ENCODE data around the gene GTPBP3. TPM values are rescaled to one million over a fixed set of nuclear protein-coding genes. Genes with fewer than 3 reads are reported as not detected.

The GTPBP3 gene
- total and polyA plus RNA-seq, 2 experiments from 2014 or later, result 25.4 to 67.8 TPM

DNA sequence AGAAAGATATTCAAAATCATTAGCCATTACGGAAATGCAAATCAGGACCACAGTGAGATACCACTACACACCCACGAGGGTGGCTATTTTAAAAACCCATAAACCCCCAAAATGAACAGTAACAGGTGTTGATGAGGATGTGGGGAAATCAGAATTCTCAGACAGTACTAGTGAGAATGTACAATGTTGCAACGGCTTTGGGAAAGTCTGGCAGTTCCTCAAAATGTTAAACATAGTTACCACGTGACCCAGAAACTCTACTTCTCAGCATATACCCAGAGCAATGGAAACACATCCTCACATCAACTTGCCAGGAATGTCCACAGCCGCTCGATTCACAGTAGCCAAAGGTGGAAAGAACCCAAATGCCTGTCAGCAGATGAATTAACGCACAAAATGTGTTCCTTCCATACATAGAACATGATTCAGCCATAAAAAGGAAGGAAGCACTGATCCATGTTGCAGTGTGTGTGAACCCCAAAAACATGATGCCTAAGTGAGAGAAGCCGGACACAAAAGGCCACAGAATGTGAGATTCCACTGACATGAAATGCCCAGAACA lies 32.8 kb downstream of the GTPBP3 start:
- H3F3A ChIP-seq (replicated peaks; ENCODE audit: low read depth), result no peaks in the 10 kb centered on the region
- H3K9me2 ChIP-seq (ENCODE audit: insufficient read depth), result no peaks in the 10 kb centered on the region
- no peaks in the 10 kb centered on the region for H4K20me1 ChIP-seq (replicated peaks; ENCODE audit: insufficient read depth)
- peaks cover 6% of the 10 kb centered on the region; the same call in 2 of the 3 replicates for H3K4me1 Mint-ChIP-seq
- H3K4me3 Mint-ChIP-seq, result no peak overlapping the region
- H2AFZ ChIP-seq, result peak overlapping the region; percentile 4; the same call in 1 of the 2 replicates
- H3K27ac Mint-ChIP-seq, result no peak overlapping the region
- H3K36me3 Mint-ChIP-seq (ENCODE audit: low read depth), result no peaks in the 10 kb centered on the region
- H3K4me2 ChIP-seq, result no peak overlapping the region
- no peaks in the 10 kb centered on the region for H3K36me3 ChIP-seq (ENCODE audit: insufficient read depth)
- ATAC-seq, result no peak
- H3K9me3 Mint-ChIP-seq, result no peaks in the 10 kb centered on the region
- H3K4me1 ChIP-seq (ENCODE audit: insufficient read depth), result no peaks in the 10 kb centered on the region; the same call in 1 of the 2 replicates
- H3K4me3 ChIP-seq, result no peak overlapping the region
- TF ChIP-seq, protein P1, sequence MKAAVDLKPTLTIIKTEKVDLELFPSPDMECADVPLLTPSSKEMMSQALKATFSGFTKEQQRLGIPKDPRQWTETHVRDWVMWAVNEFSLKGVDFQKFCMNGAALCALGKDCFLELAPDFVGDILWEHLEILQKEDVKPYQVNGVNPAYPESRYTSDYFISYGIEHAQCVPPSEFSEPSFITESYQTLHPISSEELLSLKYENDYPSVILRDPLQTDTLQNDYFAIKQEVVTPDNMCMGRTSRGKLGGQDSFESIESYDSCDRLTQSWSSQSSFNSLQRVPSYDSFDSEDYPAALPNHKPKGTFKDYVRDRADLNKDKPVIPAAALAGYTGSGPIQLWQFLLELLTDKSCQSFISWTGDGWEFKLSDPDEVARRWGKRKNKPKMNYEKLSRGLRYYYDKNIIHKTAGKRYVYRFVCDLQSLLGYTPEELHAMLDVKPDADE (IDR thresholded peaks at IDR 0.05), result no peak
- TF ChIP-seq STAT1 (IDR thresholded peaks at IDR 0.05; ENCODE audit: unreplicated experiment) (no peak), CREB1 (CRISPR knock-in tag; IDR thresholded peaks at IDR 0.05; ENCODE audit: low read depth) (no peak), POLR2AphosphoS5 (IDR thresholded peaks at IDR 0.05; ENCODE audit: low read depth) (no peak), EZH2 (IDR thresholded peaks at IDR 0.05; ENCODE audit: low read depth, unreplicated experiment) (no peak), EZH2phosphoT487 (IDR thresholded peaks at IDR 0.05; ENCODE audit: unreplicated experiment) (no peak), ZNF331 (CRISPR knock-in tag; IDR thresholded peaks at IDR 0.05; ENCODE audit: low read depth) (no peak), NANOG (IDR thresholded peaks at IDR 0.05; ENCODE audit: borderline replicate concordance) (no peak), JUNB (IDR thresholded peaks at IDR 0.05; ENCODE audit: unreplicated experiment) (no peak), ZNF114 (CRISPR knock-in tag; IDR thresholded peaks at IDR 0.05) (no peak)
- TF ChIP-seq, protein P2, sequence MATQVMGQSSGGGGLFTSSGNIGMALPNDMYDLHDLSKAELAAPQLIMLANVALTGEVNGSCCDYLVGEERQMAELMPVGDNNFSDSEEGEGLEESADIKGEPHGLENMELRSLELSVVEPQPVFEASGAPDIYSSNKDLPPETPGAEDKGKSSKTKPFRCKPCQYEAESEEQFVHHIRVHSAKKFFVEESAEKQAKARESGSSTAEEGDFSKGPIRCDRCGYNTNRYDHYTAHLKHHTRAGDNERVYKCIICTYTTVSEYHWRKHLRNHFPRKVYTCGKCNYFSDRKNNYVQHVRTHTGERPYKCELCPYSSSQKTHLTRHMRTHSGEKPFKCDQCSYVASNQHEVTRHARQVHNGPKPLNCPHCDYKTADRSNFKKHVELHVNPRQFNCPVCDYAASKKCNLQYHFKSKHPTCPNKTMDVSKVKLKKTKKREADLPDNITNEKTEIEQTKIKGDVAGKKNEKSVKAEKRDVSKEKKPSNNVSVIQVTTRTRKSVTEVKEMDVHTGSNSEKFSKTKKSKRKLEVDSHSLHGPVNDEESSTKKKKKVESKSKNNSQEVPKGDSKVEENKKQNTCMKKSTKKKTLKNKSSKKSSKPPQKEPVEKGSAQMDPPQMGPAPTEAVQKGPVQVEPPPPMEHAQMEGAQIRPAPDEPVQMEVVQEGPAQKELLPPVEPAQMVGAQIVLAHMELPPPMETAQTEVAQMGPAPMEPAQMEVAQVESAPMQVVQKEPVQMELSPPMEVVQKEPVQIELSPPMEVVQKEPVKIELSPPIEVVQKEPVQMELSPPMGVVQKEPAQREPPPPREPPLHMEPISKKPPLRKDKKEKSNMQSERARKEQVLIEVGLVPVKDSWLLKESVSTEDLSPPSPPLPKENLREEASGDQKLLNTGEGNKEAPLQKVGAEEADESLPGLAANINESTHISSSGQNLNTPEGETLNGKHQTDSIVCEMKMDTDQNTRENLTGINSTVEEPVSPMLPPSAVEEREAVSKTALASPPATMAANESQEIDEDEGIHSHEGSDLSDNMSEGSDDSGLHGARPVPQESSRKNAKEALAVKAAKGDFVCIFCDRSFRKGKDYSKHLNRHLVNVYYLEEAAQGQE (IDR thresholded peaks at IDR 0.05; ENCODE audit: unreplicated experiment), result no peak
- TF ChIP-seq, protein P3, sequence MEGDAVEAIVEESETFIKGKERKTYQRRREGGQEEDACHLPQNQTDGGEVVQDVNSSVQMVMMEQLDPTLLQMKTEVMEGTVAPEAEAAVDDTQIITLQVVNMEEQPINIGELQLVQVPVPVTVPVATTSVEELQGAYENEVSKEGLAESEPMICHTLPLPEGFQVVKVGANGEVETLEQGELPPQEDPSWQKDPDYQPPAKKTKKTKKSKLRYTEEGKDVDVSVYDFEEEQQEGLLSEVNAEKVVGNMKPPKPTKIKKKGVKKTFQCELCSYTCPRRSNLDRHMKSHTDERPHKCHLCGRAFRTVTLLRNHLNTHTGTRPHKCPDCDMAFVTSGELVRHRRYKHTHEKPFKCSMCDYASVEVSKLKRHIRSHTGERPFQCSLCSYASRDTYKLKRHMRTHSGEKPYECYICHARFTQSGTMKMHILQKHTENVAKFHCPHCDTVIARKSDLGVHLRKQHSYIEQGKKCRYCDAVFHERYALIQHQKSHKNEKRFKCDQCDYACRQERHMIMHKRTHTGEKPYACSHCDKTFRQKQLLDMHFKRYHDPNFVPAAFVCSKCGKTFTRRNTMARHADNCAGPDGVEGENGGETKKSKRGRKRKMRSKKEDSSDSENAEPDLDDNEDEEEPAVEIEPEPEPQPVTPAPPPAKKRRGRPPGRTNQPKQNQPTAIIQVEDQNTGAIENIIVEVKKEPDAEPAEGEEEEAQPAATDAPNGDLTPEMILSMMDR (conservative IDR thresholded peaks at IDR 0.05; ENCODE audit: low read depth in 2 of 2), result no peak
- TF ChIP-seq, protein P4, sequence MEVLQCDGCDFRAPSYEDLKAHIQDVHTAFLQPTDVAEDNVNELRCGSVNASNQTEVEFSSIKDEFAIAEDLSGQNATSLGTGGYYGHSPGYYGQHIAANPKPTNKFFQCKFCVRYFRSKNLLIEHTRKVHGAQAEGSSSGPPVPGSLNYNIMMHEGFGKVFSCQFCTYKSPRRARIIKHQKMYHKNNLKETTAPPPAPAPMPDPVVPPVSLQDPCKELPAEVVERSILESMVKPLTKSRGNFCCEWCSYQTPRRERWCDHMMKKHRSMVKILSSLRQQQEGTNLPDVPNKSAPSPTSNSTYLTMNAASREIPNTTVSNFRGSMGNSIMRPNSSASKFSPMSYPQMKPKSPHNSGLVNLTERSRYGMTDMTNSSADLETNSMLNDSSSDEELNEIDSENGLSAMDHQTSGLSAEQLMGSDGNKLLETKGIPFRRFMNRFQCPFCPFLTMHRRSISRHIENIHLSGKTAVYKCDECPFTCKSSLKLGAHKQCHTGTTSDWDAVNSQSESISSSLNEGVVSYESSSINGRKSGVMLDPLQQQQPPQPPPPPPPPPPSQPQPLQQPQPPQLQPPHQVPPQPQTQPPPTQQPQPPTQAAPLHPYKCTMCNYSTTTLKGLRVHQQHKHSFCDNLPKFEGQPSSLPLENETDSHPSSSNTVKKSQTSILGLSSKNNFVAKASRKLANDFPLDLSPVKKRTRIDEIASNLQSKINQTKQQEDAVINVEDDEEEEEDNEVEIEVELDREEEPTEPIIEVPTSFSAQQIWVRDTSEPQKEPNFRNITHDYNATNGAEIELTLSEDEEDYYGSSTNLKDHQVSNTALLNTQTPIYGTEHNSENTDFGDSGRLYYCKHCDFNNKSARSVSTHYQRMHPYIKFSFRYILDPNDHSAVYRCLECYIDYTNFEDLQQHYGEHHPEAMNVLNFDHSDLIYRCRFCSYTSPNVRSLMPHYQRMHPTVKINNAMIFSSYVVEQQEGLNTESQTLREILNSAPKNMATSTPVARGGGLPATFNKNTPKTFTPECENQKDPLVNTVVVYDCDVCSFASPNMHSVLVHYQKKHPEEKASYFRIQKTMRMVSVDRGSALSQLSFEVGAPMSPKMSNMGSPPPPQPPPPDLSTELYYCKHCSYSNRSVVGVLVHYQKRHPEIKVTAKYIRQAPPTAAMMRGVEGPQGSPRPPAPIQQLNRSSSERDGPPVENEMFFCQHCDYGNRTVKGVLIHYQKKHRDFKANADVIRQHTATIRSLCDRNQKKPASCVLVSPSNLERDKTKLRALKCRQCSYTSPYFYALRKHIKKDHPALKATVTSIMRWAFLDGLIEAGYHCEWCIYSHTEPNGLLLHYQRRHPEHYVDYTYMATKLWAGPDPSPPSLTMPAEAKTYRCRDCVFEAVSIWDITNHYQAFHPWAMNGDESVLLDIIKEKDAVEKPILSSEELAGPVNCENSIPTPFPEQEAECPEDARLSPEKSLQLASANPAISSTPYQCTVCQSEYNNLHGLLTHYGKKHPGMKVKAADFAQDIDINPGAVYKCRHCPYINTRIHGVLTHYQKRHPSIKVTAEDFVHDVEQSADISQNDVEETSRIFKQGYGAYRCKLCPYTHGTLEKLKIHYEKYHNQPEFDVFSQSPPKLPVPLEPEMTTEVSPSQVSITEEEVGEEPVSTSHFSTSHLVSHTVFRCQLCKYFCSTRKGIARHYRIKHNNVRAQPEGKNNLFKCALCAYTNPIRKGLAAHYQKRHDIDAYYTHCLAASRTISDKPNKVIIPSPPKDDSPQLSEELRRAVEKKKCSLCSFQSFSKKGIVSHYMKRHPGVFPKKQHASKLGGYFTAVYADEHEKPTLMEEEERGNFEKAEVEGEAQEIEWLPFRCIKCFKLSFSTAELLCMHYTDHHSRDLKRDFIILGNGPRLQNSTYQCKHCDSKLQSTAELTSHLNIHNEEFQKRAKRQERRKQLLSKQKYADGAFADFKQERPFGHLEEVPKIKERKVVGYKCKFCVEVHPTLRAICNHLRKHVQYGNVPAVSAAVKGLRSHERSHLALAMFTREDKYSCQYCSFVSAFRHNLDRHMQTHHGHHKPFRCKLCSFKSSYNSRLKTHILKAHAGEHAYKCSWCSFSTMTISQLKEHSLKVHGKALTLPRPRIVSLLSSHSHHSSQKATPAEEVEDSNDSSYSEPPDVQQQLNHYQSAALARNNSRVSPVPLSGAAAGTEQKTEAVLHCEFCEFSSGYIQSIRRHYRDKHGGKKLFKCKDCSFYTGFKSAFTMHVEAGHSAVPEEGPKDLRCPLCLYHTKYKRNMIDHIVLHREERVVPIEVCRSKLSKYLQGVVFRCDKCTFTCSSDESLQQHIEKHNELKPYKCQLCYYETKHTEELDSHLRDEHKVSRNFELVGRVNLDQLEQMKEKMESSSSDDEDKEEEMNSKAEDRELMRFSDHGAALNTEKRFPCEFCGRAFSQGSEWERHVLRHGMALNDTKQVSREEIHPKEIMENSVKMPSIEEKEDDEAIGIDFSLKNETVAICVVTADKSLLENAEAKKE (CRISPR knock-in tag; IDR thresholded peaks at IDR 0.05), result no peak
- no peaks in the 10 kb centered on the region for H3K27me3 ChIP-seq (ENCODE audit: insufficient read depth)
- peaks cover 1% of the 10 kb centered on the region for H3K27me3 Mint-ChIP-seq (ENCODE audit: insufficient read depth, low read depth, poor library complexity)
- H3K27ac ChIP-seq (ENCODE audit: low read depth), result no peak overlapping the region
- no peaks in the 10 kb centered on the region for H3K79me2 ChIP-seq (replicated peaks; ENCODE audit: insufficient read depth)
- no peak for DNase-seq (ENCODE audit: low spot score)
